Stimulated activated CD8-positive, alpha-beta memory T cell treated with anti-CD3 and anti-CD28 coated beads, Interleukin-2, amount 100 ng/mL, for 1 hour (primary cell): Measurements from ENCODE around the gene TM9SF2.

ENCODE experiments used
- DNase-seq, 2 donors: peaks; one replicate each; pipeline ENCODE4 v3.0.0-alpha.2; 2020; ENCODE audit warnings: low read depth in 2 of 2

Gene TM9SF2

DNA sequence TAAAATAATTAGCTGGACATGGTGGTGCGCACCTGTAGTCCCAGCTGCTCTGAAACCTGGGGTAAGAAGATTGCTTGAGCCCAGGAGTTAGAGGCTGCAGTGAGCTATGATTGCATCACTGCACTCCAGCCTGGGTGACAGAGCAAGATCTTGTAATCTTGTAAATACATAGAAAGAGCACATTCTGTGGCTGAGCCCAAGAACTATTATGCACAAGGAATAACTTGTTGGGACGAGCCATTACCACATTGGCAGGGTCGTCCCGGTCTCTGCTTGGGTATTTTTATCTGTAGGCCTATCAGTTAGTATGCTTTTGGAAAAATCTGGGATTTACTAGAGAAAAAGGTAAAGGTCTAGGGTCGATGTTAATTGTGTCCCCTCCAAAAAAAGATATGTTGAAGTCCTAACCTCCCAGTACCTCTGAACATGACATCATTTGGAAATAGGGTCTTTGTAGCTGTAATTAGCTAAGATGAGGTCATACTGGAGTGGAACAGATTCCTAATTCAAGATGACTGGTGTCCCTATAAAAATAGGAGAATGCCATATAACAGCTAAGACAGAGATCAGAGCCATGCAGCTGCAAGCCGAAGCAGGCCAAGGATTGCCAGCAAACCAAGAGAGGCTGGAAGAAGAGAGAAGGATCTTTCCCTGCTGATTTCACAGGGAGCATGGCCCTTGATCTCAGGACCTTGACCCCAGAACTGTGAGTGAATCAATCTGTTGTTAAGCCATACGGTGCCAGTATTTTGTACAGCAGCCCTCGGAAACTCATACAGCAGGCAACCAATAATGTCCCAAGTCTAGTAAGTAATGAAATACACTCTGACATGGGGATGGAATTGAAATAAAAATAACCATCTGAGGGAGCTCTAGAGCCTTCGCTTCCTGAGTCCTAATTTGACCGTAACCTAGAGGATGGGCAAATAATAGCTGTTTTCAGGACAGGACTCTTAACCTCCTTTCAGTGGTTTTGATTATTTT, 77.0 kb downstream of the TM9SF2 start:
- no peak for DNase-seq

DNA sequence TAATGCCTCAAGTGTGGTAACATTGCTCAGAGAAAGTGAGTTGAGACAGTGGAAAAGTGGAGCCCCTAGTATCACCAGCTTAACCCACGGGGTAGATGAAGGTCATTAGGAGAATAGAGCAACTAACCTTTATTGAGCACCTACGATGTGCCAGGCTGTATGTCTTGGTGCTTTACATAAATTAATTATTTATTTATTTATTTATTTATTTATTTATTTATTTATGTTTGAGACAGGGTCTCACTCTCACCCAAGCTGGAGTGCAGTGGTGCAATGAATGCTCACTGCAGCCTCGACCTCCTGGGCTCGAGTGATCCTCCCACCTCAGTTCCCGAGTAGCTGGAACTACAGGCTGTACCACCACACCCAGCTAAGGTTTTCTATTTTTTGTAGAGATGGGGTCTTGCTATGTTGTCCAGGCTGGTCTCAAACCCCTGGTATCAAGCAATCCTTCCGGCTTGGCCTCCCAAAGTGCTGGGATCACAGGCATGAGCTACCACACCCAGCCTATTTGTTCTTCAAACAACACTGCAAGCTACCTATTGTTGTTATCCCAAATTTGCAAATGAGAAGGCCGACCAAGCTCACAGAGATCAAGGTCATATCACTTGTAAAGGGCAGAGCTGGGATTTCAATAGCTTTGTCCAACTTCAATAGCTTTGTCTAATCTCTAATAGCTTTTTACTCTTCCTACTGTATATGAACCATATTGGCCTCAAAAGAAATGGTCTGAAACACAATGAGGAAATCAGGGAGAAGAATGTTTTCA, 79.4 kb downstream of the TM9SF2 start:
- DNase-seq, result no peak

DNA sequence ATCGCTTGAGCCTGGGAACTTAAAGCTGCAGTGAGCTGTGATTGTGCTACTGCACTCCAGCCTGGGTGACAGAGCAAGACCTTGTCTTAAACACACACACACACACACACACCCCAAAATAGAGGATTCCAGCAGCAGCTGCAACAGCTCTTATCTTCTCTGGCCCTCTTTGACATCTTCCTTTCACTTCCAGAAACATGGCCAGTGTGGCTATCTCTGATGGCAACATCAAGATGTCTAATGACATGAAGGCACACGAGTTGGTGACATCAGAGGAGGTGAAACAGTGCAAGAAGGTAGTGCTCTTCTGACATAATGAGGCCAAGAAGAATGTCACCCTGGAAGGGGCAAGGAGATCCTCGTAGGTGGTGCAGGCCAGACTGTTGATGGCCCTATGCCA, 81.2 kb downstream of the TM9SF2 start:
- DNase-seq, result no peak

DNA sequence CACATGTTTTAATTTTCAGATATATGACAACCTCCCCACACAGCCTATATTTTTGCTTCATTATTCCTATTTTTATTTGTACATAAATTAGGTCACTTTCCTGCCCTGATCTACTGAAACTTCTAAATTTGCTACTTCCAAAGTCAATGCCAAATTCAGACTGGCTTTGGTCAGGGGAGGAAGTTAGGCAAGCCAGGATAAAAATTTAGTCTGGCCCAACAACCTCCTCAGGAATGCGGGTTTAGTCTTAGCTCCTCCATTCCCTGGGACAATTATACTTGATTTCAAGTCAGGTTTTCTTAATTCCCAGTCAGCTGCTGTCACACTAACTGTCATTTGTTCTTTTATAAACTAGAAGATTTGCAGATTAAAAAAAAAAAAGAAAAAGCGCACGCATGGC, 84.3 kb downstream of the TM9SF2 start:
- DNase-seq, result no peak

DNA sequence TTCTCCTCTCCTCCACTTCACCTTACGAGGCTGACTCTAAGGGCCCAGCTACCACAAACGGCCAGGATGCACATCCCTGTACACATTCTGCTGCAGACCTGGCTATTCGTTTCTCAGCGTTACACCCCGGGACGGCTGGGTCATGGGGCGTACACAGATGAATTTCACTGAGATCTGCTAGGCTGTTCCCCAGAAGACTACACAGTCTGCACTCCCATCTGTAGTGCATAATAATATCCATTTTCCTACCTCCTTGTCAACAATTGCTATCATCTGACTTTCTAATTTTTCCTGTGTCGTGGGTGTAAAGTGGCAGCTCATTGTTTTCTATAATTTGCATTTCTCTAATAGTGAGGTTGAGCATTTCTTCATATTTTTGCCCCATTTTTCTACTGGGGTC, 85.7 kb downstream of the TM9SF2 start:
- DNase-seq, result no peak

DNA sequence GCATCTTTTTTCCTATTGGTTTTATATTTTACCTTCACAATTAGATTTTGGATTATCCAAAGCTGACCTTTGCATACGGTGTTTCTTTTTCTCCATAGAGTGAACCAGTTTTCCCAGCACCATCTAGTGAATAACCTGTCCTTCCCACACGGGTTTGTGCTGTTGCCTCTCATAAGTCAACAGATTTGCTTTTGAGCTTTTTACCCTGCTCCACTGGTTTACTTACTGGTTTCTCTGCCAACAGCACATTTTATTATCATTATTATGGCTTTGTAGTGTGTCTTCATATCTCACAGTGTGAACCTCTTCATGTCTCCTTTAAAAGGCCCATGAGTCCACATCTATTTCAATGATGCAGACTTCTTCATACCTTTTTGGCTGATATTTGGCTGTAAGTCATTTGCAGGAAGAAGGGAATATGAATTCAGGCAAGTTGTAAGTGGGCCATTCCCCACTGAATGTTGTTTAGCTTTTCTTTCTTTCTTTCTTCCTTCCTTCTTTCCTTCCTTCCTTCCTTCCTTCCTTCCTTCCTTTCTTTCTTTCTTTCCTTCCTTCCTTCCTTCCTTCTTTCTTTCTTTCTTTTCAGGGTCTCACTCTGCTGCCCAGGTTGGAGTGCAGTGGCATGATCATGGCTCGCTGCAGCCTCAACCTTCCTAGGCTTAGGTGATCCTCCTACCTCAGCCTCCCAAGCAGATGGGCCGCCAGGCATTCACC, 86.8 kb downstream of the TM9SF2 start:
- DNase-seq, result no peak

DNA sequence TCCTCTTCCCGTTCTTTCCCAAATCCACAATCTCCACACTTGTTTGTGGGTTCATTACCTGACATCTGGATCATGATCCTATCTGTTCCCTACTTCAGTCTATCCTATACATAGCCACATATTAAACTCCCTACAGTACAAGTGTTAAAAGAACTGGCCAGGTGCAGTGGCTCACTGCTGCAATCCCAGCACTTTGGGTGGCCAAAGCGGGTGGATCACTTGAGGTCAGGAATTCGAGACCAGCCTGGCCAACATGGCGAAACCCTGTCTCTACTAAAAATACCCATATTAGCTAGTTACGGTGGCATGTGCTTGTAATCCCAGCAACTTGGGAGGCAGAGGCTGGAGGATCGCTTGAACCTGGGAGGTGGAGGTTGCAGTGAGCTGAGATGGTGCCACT, 88.3 kb downstream of the TM9SF2 start:
- DNase-seq, result no peak

DNA sequence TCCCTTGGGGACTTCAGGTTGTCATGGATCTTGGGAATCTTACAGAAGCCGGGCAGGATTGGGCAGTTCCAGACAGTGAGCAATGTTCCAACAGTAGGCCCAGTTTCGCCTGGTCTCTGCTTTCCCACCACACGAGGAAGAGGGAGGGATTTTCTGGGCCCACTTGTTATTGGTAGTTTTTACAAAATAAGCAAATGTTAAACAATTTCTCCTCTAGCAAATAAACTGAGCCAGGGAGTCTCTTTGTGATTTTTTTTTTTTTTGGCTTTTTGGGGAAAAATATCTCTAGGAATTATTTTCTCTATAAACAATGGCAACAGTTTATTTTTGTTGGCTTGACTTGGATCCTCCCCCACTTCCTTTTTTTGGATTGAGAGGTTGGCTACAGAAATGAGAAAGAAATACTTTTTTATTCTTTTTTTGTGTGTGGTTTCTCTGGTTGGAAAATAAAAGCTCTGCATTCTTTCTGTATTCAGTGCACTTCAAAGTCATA, 89.3 kb downstream of the TM9SF2 start:
- DNase-seq, result no peak

DNA sequence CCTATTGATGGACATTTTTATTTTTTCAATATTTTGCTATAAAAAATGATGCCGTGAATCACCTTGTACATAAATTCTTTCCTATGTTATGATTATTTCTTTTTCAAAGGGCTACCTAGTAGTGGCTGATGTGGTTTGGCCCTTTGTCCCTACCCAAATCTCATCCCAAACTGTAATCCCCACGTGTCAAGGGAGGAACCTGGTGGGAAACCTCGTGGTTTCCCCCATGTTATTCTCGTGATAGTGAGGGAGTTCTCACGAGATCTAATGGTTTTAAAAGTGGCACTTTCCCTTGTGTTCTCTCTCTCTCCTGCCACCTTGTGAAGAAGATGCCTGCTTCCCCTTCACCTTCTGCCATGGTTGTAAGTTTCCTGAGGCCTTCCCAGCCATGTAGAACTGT, 94.9 kb downstream of the TM9SF2 start:
- no peak for DNase-seq

DNA sequence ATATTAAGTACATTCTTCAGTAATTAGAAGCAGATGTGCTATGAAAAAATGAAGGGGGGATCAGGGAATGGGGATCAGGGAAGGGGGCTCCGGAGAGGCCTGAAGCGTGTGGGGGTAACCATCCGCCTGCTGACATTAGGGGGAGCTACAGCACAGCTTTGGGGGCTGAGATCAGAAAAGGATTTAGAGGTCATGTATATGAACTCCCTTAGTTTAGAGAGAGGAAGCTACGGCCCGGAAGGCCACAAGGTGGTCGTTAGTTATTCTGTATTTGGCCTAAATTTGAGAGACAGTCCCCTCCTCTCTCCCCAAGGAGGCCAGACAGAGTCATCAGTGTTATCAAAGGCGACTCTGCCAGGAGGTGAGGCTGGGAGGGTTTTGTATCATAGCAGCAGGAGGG, 99.0 kb downstream of the TM9SF2 start:
- DNase-seq, result no peak

DNA sequence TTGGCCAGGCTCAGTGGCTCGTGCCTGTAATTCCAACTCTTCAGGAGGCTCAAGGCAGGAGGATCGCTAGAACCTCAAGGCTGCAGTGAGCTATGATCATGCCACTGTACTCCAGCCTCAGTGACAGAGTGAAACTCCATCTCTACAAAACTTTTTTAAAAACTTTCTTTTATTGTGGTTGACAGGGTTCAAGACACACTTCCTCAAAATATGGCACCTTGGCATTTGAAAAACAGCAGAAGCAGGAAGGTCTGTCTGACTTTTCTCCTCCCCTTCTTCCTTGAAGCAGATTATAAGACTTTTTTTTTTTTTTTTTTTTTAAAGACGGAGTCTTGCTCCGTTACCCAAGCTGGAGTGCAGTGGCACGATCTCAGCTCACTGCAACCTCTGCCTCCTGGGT, 100.3 kb downstream of the TM9SF2 start:
- DNase-seq, result no peak

DNA sequence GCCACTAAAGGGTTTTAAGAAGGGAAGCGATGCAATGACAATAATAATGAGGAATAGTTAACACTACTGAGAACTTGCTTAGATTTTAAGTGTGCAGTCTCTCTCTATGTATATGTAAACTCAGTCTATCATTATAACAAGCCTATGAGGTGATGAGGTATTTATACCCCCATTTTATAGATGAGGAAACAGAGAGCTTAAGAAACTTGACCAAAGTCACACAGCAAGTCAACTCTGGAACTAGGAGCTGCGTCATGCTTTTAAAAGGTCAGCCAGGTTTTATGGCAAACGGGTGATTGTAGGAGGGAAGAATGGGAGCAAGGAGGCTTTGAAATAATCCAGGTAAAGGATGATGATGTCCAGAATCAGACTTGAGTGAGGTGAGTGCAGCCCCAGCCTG, 103.4 kb downstream of the TM9SF2 start:
- DNase-seq, result no peak

DNA sequence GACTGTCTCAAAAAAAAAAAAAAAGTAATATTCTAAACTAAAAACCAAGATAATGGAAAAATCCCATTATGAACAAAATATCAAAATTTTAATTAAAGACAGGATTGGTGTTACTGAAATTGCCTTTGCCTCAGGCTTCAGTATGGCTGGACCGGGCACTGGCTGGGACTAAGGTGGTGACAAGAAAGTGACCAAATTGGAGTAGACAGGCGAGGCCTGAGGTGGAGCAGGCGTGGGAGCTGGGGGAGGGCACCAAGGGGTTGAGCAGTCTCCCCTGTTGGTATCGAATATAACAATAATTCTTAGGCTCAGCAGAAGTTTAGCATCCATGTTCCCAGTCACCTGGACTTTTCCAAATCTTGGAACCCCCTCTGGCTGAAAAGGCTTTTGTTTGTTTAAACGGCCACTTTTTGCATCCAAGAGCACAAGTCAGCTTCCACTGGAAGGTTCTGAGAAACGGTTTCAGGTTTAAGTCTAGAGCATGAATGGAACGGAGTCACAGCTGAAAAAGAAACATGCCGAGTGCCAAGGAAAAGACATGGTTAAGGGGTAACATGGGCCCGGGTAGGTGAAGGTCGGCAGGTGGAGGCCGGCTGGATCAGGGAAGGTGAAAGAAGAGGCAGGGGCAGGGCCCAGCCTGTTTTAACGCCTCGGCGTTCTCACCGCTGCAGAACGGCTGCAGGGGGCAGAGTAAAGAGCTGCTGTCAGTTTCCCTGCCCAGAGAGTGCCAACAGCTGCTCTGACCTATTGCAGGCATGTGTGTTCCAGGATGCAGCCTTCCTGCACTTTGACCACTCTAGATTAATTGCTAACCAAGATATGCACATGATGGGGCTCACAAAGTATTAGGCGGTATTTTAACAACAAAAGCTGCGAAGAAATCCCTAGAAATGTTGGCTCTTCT, 104.4 kb downstream of the TM9SF2 start:
- DNase-seq, result no peak

DNA sequence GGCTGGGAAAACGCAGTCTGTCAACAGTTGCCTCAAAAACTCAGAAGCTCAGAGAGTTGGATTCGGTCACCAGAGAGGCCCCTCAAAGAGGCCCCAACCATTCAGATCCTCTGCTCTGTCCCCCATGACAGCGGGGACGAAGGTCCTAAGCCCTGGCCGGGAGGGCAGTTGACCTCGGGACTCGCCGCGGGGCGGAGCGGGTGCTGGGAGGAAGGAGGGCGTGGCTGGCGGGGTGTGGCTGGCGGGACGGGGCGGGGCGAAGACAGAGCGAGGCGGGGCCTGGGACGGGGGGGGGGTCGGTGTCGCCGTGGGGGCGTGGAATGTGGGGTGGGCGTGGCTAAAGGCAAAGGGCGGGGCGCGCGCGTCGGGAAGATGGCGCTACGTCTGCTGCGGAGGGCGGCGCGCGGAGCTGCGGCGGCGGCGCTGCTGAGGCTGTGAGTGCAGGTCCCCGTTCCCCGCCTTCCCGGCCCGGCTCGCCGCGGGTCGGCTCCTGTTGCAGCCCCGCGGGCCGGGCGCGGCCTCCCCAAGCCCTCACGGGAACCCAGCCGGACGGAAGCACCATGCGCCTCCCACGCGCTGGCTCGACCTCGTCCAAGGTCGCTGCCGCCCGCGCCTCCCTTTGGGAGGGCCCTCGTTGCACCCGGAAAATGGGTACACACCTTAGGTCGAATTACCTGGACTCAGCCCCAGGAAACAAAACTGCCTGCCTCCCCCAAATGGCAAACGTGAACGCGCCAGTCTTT, 105.2 kb downstream of the TM9SF2 start, which contains the start of gene CLYBL:
CLYBL (plus strand) TSS at position 367 of the 743 bp plus-strand sequence.
- DNase-seq, result peak; percentile 87 to 88

DNA sequence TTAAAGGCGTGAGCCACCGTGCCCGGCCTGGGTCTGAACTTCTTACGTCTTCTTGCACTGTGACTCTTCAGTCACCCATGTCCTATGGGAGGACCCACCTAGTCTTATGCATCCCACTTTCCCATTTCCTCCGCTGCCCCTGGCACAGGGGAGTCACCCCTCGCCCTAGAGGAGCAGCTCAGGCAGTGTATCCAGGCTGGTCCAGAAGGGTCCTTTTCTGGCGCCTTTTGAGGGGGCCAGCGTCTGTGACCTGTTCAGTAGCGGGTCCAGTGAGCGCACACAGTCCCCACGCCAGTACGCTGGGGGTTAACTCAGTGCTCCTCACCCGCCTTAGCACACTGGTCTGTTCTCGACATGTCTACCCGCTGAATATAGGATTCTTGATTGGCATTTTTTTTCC, 107.1 kb downstream of the TM9SF2 start:
- no peak for DNase-seq

DNA sequence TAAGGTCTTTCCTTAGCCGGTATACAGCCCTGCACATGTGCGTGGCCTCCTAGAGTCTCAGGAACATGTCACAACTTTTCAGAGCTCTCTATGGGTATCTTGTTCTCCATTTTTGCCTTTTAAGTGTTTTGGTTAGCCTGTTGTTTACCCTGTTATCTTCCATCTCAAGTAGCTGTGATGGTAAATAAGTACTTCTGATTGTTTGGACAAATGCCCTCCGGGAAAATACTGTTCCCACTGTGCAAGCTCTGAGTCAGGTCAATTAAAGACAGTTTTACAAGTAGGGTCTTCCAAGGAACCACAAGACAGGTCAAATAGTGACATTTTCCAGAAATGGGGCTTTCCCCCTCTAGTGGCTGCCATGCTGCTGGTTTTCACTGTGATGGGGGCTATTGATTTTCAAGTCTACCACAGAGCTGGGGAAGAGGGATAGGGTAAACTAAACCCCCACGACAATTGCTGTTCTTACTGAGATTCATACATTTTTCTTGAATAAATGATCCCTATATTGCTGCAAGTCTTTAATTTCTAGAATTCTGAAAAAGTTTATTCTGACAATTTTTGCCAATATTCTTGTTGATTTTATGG, 109.5 kb downstream of the TM9SF2 start:
- no peak for DNase-seq
